HFF-Myc (cell line): Measurements from ENCODE around the gene USP26.
"Not testable (repeated sequence)": the region's sequence is repeated elsewhere in the genome, so short reads cannot be mapped to it uniquely, and the experiment has no call there.

ENCODE experiments used
- DNase-seq: peaks from one replicate; pipeline ENCODE4 v3.0.0-alpha.2; 2011; ENCODE audit warnings: low read depth; ENCODE audit errors: extremely low read depth
- H3K4me3 ChIP-seq: replicated peaks from 2 replicates; pipeline ENCODE4 v1.5.1; 2011; ENCODE audit warnings: low read depth, mild to moderate bottlenecking, control low read depth, low read length
- CTCF ChIP-seq: IDR thresholded peaks from 2 replicates; pipeline ENCODE4 v1.5.1; 2012; ENCODE audit warnings: mild to moderate bottlenecking, low read depth, low read length, control low read depth; ENCODE audit errors: missing control alignments

Gene USP26

GRCh38 chrX:132986556-132986955 lies 110.4 kb downstream of the USP26 start:
- no peak for TF ChIP-seq CTCF
- H3K4me3 ChIP-seq = no peak overlapping the region
- DNase-seq = no peak

DNA sequence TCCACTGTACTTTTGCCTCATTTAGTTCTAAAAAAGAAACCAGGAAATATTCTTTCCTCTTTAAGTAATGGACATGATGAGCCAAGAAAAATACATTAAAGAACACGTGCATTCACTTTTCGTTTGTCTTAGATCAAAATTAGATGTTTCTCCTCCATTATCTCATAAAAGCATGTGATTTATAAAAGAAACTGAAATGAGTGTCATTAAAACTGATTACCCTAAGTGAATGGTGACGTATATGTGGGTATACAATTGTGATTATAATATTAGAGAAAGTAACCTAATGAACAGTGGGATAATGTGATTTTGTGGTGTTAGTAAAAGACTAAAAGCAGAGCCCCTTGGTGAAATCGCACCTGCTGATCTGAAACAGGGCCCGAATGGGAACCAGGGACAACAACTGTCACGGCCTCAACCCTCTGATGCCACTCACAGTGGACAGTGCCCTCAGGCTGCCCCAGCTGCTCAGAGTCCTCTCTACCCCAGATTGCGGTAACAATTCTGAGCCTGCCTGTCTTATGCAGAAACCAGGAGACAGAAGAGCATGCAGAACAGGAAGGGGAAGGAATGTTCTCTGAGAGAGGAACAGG lies 112.8 kb downstream of the USP26 start:
- no peak overlapping the region for H3K4me3 ChIP-seq

GRCh38 chrX:132983496-132983895 lies 113.4 kb downstream of the USP26 start:
- no peak overlapping the region for H3K4me3 ChIP-seq
- no peak for DNase-seq
- TF ChIP-seq CTCF = no peak

More for the DNA sequence above, 112.8 kb downstream of the USP26 start:
- TF ChIP-seq CTCF = no peak
- DNase-seq = no peak

- DNase-seq, H3K4me3 ChIP-seq: not testable (repeated sequence)
Measured at GRCh38 chrX:132980035-132980434, 116.9 kb downstream of the USP26 start.
